Measurements from ENCODE around the gene ATP13A2.
"Not testable (repeated sequence)": the region's sequence is repeated elsewhere in the genome, so short reads cannot be mapped to it uniquely, and the experiment has no call there.

Gene ATP13A2

DNA sequence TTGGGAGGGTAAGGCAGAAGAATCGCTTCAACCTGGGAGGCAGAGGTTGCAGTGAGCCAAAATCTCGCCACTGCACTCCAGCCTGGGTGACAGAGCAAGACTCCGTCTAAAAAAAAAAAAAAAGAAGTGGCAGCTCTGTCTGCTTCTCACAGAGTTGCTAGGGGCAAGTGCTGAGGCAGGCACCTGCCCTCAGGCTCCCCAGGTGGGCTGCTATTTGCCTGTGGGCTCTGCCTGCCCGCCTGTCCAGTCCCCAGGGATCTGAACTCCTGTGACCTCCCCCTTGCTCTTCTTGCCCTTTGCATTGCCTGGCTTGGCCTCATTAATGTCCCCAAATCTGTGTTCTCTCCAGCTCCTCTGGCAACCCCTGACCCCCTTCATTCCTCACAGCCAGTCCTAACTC lies 59.4 kb downstream of the ATP13A2 start:
- not testable (repeated sequence) for DNase-seq

DNA sequence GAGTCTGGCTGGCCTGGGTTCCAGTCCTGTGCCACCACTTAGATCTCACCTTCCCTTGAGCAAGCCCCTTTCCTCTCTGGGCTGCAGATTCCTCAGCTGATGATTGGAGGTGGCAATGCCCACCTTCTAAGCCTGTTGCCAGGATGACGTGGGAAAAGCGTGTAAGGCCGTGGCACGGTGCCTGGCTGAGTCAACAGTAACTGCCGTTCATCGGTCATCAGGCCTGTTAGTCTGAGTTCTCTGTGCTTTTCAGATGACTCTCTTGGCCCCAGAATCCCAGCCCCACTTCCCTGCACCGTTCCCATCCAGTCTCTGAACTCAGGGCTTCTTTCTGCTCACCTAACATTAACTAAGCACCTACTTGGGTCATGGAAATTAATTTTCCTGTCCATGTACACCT lies 62.7 kb downstream of the ATP13A2 start:
- DNase-seq = not testable (repeated sequence)

DNA sequence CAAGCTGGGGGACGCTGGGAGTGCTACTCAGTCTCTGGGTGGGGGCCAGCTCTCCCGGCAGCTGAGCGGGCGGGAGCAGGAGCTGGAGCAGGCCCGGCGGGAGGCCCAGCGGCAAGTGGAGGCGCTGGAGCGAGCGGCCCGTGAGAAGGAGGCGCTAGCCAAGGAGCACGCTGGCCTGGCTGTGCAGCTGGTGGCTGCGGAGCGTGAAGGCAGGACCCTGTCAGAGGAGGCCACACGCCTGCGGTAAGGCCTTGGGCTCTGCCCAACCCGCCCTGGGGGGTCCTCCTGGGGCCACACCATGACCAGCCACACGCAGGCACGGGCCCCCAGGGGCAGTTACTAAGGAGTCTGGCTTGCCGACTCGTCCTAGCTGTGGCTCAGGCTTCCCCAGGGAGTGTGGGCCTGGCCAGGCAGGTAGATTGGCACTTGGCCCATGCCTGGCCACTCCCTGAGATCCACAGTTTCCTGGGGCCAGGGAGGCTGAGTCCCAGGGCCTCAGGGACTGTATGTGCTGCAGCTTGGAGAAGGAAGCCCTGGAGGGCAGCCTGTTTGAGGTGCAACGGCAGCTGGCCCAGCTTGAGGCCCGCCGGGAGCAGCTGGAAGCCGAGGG lies 63.3 kb downstream of the ATP13A2 start:
- not testable (repeated sequence) for DNase-seq

GRCh38 chr1:16946646-16947045 lies 65.1 kb downstream of the ATP13A2 start:
- no peak for DNase-seq

DNA sequence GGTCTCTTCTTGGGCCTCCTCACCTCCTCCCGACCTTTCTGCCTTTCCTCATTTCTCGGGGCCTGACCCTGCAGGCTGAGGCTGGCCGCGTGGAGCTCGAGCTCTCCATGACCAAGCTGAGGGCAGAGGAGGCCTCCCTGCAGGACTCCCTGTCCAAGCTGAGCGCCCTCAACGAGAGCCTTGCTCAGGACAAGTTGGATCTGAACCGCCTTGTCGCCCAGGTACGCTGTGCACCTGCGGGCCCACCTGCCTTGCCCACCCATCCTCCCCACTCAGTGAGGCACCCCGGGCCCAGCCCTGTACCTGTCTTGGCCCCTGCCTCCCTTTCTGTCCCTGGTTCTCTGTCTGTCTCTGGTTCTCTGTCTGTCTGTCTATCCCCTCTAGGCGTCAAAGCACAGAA lies 65.5 kb downstream of the ATP13A2 start:
- DNase-seq = not testable (repeated sequence)

DNA sequence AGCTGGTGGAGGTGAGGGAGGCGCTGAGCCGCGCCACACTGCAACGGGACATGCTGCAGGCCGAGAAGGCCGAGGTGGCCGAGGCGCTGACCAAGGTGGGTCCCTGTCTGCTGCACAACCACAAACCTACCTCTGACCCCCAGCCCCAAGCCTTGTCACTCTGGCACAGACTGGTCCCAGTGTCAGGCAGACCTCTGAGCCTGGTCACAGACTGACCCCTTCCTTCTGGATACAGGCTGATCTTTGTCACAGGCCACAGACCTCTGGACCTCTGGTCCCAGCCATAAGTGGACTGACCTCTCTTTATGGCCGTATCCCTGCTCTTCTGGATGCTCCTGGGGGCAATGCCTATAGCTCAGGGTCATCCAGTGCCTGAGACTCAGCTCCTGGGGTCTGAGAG lies 66.2 kb downstream of the ATP13A2 start:
- not testable (repeated sequence) for DNase-seq

DNA sequence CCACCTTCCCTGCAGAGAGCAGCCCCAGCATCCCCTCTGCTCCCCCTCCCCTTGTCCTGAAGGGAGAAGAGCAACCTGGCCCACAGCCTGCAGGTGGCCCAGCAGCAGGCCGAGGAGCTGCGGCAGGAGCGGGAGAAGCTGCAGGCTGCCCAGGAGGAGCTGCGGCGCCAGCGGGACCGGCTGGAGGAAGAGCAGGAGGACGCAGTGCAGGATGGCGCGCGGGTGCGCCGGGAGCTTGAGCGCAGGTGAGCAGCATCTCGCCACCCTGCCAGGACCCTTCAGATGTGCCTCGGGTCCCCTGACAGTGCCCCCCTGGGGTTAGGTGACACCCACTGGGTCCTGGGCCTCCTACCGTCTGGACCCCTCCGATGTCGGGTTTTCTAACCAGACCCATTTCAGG lies 67.7 kb downstream of the ATP13A2 start:
- DNase-seq = no peak

- DNase-seq = not testable (repeated sequence)
Observed at GRCh38 chr1:16939386-16940180, 72.1 kb downstream of the ATP13A2 start.

DNA sequence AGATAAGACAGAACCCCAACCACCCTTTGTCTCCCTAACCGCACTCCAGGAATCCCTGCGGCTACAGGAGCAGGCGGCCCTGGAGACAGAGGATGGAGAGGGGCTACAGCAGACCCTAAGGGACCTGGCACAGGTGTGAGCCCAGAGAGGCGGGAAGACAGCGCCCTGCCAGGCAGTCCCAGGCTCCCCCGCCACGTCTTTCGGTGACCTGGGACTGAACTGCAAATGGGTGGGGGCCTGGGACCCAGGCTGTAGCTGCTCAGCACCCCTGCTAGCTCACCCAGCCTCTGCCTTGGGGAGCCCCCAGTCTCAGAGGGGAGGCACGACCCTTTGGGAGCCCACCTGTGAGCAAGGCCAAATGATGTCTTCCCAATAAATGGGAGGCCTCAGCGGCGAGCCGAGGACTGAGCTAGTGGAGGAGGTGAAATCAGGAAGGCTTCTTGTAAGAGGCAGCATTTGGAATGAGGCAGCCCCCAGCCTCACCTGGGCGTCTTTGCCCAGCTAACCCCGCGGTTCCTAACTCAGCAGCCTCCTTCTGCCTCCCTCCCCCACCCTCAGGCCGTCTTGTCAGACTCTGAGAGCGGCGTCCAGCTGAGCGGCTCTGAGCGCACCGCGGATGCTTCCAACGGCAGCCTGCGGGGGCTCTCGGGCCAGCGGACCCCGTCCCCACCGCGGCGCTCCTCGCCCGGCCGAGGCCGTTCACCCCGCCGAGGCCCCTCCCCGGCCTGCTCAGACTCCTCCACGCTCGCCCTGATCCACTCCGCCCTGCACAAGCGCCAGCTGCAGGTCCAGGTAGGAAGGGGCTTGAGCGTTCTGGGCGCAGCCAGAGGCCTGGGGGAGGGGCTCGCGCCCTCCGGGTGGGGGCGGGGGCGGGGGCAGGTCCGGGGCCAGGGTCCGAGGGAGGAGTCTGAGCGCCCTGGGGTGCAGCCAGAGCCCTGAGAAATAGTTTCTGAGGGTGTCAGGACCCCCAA lies 73.1 kb downstream of the ATP13A2 start:
- no peak for DNase-seq

GRCh38 chr1:16936580-16936979 lies 75.1 kb downstream of the ATP13A2 start:
- not testable (repeated sequence) for DNase-seq

All from NCI-H1048 (cell line).